Lower leg skin (tissue), 3 donors: ENCODE results near the gene ASIC3.

Experiments
- POLR2A ChIP-seq, 2 donors: fragments of 450-650 bp; IDR thresholded peaks; one replicate each; pipeline ENCODE4 v1.6.1; 2016 to 2017; ENCODE audit warnings: antibody characterized with exemption in 2 of 2, mild to moderate bottlenecking in 1 of 2, moderate library complexity in 1 of 2
- TF ChIP-seq, protein P1 (sequence below), 3 donors: fragments of 450-650 bp; IDR thresholded peaks; one replicate each; pipeline ENCODE4 v1.5.1; 2016; ENCODE audit warnings: antibody characterized with exemption in 3 of 3, mild to moderate bottlenecking in 3 of 3, moderate library complexity in 2 of 3

DNA sequence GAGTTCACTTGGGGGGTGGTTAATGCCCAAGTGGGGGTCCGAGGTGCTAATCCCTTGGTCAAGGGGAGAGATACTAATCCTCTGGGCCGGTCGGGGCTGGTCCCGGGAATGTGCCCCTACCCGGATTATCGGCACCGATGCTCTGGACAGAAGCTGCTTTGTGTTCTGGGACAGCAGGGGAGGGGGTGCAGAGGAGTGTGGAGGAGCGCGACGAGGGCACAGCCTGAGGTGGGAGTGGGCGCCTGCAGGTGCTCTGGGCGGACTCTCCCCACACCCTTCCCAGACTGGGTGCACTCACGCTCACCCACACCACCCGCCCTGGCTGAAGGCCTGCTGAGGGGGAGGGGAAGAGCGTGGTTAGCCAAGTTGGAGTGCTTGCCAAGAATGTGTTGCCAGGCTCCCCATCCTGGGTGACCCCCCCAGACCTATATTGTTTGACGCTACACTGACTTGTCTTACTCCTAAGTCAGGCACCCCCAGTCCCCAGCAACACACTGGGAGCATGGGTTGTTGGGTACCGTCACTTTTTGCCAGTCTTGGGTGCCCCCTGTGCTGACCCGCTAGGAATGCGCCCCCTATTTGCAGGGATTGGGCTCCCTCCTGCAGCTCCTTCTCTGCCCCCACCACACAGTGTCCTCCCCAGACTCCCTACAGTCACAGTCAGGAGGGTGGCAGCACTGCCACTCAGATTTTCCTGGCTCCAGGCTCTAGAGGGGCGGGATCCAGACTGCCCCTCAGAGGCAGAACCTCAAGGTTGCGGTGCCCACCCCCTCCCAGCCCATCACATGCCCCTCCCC is 12.3 kb downstream of the ASIC3 start:
- no peak for TF ChIP-seq POLR2A (IDR thresholded peaks at IDR 0.05)
- TF ChIP-seq, protein P1, sequence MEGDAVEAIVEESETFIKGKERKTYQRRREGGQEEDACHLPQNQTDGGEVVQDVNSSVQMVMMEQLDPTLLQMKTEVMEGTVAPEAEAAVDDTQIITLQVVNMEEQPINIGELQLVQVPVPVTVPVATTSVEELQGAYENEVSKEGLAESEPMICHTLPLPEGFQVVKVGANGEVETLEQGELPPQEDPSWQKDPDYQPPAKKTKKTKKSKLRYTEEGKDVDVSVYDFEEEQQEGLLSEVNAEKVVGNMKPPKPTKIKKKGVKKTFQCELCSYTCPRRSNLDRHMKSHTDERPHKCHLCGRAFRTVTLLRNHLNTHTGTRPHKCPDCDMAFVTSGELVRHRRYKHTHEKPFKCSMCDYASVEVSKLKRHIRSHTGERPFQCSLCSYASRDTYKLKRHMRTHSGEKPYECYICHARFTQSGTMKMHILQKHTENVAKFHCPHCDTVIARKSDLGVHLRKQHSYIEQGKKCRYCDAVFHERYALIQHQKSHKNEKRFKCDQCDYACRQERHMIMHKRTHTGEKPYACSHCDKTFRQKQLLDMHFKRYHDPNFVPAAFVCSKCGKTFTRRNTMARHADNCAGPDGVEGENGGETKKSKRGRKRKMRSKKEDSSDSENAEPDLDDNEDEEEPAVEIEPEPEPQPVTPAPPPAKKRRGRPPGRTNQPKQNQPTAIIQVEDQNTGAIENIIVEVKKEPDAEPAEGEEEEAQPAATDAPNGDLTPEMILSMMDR (IDR thresholded peaks at IDR 0.05): no peak
